Skeletal muscle cell (primary cell): Measurements from ENCODE around the gene ACOT13.
"Not testable (repeated sequence)": the region's sequence is repeated elsewhere in the genome, so short reads cannot be mapped to it uniquely, and the experiment has no call there.

Experiments used
- DNase-seq: peaks from one replicate; pipeline ENCODE4 v3.0.0-alpha.2; 2010; ENCODE audit warnings: low read depth
- H3K4me3 ChIP-seq: 2 replicates; pipeline ENCODE4 v1.5.1; 2011; ENCODE audit warnings: low read depth, mild to moderate bottlenecking, control low read depth, low read length, moderate library complexity

Gene ACOT13

GRCh38 chr6:24686946-24687345 is 20.1 kb downstream of the ACOT13 start:
- no peak overlapping the region for H3K4me3 ChIP-seq
- DNase-seq = no peak

- peak; percentile 30 for DNase-seq
- H3K4me3 ChIP-seq = no peak overlapping the region
These were observed 23.1 kb downstream of the ACOT13 start for GRCh38 chr6:24689964-24690363.

GRCh38 chr6:24690593-24690992 is 23.7 kb downstream of the ACOT13 start:
- DNase-seq = no peak
- H3K4me3 ChIP-seq = no peak overlapping the region

GRCh38 chr6:24691550-24691949 is 24.7 kb downstream of the ACOT13 start:
- DNase-seq = no peak
- H3K4me3 ChIP-seq = no peak overlapping the region

GRCh38 chr6:24692003-24692402 is 25.1 kb downstream of the ACOT13 start:
- H3K4me3 ChIP-seq = no peak overlapping the region
- DNase-seq = no peak

- no peak overlapping the region for H3K4me3 ChIP-seq
- DNase-seq = no peak
These were observed 25.5 kb downstream of the ACOT13 start for GRCh38 chr6:24692415-24692814.

GRCh38 chr6:24692848-24693592 is 26.1 kb downstream of the ACOT13 start:
- DNase-seq = no peak
- no peak overlapping the region for H3K4me3 ChIP-seq

- no peak for DNase-seq
- H3K4me3 ChIP-seq = no peak overlapping the region
These were observed 27.3 kb downstream of the ACOT13 start for GRCh38 chr6:24694198-24694597.

- DNase-seq, H3K4me3 ChIP-seq: not testable (repeated sequence)
These were observed 28.8 kb downstream of the ACOT13 start for GRCh38 chr6:24695635-24696034.

- DNase-seq = no peak
- no peak overlapping the region for H3K4me3 ChIP-seq
These were observed 29.2 kb downstream of the ACOT13 start for GRCh38 chr6:24696097-24696496.

- no peak for DNase-seq
- H3K4me3 ChIP-seq = no peak overlapping the region
These were observed 32.9 kb downstream of the ACOT13 start for GRCh38 chr6:24699521-24700359.

- DNase-seq = no peak
These were observed 35.9 kb downstream of the ACOT13 start for GRCh38 chr6:24702720-24703282.

GRCh38 chr6:24704468-24704867 is 37.6 kb downstream of the ACOT13 start:
- no peak for DNase-seq
- no peak overlapping the region for H3K4me3 ChIP-seq

More at GRCh38 chr6:24702720-24703282, 35.9 kb downstream of the ACOT13 start:
- no peak overlapping the region for H3K4me3 ChIP-seq

- no peak for DNase-seq
- H3K4me3 ChIP-seq = no peak overlapping the region
These were observed 41.7 kb downstream of the ACOT13 start for GRCh38 chr6:24708612-24709011.

- DNase-seq = no peak
- no peak overlapping the region for H3K4me3 ChIP-seq
These were observed 42.3 kb downstream of the ACOT13 start for GRCh38 chr6:24709014-24709711.

- no peak for DNase-seq
- H3K4me3 ChIP-seq = no peak overlapping the region
These were observed 43.8 kb downstream of the ACOT13 start for GRCh38 chr6:24710519-24711303.

- DNase-seq = not testable (repeated sequence)
- peak overlapping the region; percentile 99 for H3K4me3 ChIP-seq
These were observed 49.8 kb downstream of the ACOT13 start for GRCh38 chr6:24716602-24717148.

- no peak for DNase-seq
- H3K4me3 ChIP-seq = peak overlapping the region; percentile 99
These were observed 51.7 kb downstream of the ACOT13 start for GRCh38 chr6:24718449-24719124.
